Measurements from ENCODE around the gene ENOSF1. TPM values are rescaled to one million over a fixed set of nuclear protein-coding genes. Genes with fewer than 3 reads are reported as not detected.
"Not testable (repeated sequence)": the region's sequence is repeated elsewhere in the genome, so short reads cannot be mapped to it uniquely, and the experiment has no call there.

ENOSF1 gene, protein sequence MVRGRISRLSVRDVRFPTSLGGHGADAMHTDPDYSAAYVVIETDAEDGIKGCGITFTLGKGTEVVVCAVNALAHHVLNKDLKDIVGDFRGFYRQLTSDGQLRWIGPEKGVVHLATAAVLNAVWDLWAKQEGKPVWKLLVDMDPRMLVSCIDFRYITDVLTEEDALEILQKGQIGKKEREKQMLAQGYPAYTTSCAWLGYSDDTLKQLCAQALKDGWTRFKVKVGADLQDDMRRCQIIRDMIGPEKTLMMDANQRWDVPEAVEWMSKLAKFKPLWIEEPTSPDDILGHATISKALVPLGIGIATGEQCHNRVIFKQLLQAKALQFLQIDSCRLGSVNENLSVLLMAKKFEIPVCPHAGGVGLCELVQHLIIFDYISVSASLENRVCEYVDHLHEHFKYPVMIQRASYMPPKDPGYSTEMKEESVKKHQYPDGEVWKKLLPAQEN
- total RNA-seq (10 to 100 TPM in 3 of 4 donors, 1 to 10 TPM in 1; 5.2 to 27.2 (median 10.3) TPM), polyA plus RNA-seq (1 to 10 TPM; 5.1 to 6.1 (median 5.1) TPM)
- long read RNA-seq, donor 1, partial matches to known transcripts = 2 of 4 reads
- long read RNA-seq, donor 1, other reads (novel, unspliced or antisense) = 2 of 4 reads
- long read RNA-seq, donor 2, partial matches to known transcripts = 0 of 11 reads
- long read RNA-seq, donor 2, other reads (novel, unspliced or antisense) = 9 of 11 reads

DNA sequence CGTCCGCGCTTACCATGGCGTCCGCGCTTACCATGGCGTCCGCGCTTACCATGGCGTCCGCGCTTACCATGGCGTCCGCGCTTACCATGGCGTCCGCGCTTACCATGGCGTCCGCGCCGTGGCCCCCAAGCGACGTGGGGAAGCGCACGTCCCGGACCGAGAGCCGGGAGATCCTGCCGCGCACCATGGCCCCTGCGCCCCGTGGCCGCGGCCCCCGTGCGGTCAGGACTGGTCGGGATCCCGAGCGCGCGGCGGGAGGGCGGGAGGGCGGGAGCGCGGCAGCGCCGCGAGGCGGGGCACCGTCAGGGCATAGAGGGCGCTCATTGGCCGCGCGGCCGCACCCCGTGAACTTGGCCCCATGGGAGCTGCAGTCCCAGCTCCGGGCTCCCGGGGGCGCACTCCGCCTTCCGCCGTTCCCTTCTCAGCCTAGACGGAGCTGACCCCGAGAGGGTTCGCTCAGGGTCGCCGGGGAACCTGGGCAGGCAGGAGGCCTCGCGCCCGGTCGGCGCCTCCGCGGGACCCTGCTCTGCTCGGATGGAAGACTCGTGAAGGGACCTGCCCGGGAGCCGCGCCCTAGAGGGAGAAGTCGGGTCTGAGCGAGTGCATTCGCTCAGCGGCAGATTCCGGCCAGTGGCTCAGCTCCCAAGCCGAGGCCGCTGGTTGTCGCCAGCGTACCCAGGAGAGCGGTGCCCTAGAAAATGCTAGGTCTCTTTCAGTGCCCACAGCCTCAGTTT, at the start of gene ENOSF1:
Gene ENOSF1, minus strand, starts transcription at position 230 of the 734 bp plus-strand sequence. Its CDS starts 43 bp downstream, at position 187.
- Histone ChIP-seq H3K36me3 (ENCODE audit: insufficient read depth in 1 of 2, low read depth in 1 of 2) (peaks cover 0 to 5% of the 10 kb centered on the region in 2 donors), H3K27me3 (ENCODE audit: insufficient read depth in 3 of 3, low read length in 2 of 3) (no peaks in the 10 kb centered on the region), H3K4me1 (no peaks in the 10 kb centered on the region), H3K9me3 (no peaks in the 10 kb centered on the region), H3K27ac (peak within 1 kb of the TSS; percentile 79), H3K4me3 (peak within 1 kb of the TSS; percentile 92)
- DNase-seq = peak; percentile 85 to 94
- ATAC-seq = peak; percentile 93 to 95 (median 94)
- intact Hi-C loops (cut with DNase I) = no loop called here
- WGBS, 3 donors = 7 to 8% (median 7%) methylated on average over 36 to 91 of the region's 91 CpGs
- TF ChIP-seq, protein P1, sequence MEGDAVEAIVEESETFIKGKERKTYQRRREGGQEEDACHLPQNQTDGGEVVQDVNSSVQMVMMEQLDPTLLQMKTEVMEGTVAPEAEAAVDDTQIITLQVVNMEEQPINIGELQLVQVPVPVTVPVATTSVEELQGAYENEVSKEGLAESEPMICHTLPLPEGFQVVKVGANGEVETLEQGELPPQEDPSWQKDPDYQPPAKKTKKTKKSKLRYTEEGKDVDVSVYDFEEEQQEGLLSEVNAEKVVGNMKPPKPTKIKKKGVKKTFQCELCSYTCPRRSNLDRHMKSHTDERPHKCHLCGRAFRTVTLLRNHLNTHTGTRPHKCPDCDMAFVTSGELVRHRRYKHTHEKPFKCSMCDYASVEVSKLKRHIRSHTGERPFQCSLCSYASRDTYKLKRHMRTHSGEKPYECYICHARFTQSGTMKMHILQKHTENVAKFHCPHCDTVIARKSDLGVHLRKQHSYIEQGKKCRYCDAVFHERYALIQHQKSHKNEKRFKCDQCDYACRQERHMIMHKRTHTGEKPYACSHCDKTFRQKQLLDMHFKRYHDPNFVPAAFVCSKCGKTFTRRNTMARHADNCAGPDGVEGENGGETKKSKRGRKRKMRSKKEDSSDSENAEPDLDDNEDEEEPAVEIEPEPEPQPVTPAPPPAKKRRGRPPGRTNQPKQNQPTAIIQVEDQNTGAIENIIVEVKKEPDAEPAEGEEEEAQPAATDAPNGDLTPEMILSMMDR (IDR thresholded peaks at IDR 0.05) = peak; percentile 77

DNA sequence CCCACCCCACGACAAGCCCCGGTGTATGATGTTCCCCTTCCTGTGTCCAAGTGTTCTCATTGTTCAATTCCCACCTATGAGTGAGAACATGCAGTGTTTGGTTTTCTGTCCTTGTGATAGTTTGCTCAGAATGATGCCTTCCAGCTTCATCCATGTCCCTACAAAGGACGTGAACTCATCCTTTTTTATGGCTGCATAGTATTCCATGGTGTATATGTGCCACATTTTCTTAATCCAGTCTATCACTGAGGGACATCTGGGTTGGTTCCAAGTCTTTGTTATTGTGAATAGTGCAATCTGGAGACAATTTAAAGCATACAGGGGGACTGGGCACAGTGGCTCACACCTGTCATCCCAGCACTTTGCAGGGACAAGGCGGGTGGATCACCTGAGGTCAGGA, 47.4 kb upstream of the ENOSF1 start:
- intact Hi-C loops (cut with DNase I); H3K4me1 ChIP-seq; H3K9me3 ChIP-seq; H3K4me3 ChIP-seq; DNase-seq; ATAC-seq; H3K27me3 ChIP-seq (ENCODE audit: insufficient read depth in 3 of 3, low read length in 2 of 3); H3K27ac ChIP-seq: not testable (repeated sequence)
- whole genome bisulfite sequencing, 3 donors = 83 to 100% (median 95%) methylated on average over 2 to 3 of the region's 4 CpGs
- H3K36me3 ChIP-seq (ENCODE audit: insufficient read depth in 1 of 2, low read depth in 1 of 2) = peaks cover 4 to 16% of the 10 kb centered on the region in 2 donors

DNA sequence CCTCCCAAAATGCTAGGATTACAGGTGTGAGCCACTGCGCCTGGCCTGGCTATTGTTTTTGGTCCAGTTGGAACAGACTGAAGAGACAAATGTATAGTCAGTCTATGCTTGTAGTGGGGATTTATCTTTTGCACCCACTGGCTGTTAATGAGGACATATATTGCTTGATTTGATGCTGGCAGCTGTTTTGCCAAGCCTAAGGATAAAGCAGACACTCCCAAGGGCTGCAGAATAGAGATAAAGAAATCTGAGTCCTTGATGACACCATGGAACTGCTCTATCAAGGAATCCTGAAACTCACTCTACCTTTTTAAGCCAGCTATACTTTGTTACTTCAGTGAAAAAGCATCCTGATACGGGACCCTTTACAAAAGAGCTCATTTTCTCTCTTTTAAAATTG, 43.1 kb upstream of the ENOSF1 start:
- 65 to 77% (median 71%) methylated on average over 2 of the region's 2 CpGs for WGBS, 3 donors
- no peak overlapping the region for H3K4me3 ChIP-seq
- no peak for ATAC-seq
- intact Hi-C loops (cut with DNase I) = no loop called here
- H3K27me3 ChIP-seq (ENCODE audit: insufficient read depth in 3 of 3, low read length in 2 of 3) = no peaks in the 10 kb centered on the region
- H3K9me3 ChIP-seq = no peaks in the 10 kb centered on the region
- no peak for DNase-seq
- H3K36me3 ChIP-seq (ENCODE audit: insufficient read depth in 1 of 2, low read depth in 1 of 2) = peaks cover 4 to 53% of the 10 kb centered on the region in 2 donors
- no peaks in the 10 kb centered on the region for H3K4me1 ChIP-seq
- H3K27ac ChIP-seq = no peak overlapping the region
- TF ChIP-seq, protein P1 (IDR thresholded peaks at IDR 0.05) = no peak

DNA sequence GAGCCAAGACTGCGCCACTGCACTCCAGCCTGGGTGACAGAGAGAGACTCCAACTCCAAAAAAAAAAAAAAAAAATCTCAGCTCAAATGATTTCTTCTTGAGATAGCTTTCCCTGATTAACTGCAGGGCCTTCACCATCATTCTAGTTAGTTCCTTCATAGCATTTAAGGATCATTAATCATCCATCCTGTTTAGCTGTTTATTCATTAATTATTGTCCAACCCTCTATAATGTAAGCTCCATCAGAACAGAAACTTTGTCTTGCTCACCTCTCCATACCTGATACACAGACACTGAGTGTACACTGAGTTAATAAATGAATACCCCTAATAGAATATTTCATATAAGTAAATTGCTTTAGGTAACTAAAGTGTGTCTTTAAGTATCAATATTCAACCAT, 42.2 kb upstream of the ENOSF1 start:
- no peaks in the 10 kb centered on the region for H3K27me3 ChIP-seq (ENCODE audit: insufficient read depth in 3 of 3, low read length in 2 of 3)
- no peak overlapping the region for H3K4me3 ChIP-seq
- no peaks in the 10 kb centered on the region for H3K4me1 ChIP-seq
- ATAC-seq (no peak), DNase-seq (no peak)
- TF ChIP-seq, protein P1 (IDR thresholded peaks at IDR 0.05) = no peak
- no peak overlapping the region for H3K27ac ChIP-seq
- no peaks in the 10 kb centered on the region for H3K9me3 ChIP-seq
- intact Hi-C loops (cut with DNase I) = no loop called here
- WGBS, 3 donors = 97 to 100% (median 100%) methylated on average over 1 of the region's 1 CpG
- peaks cover 4 to 60% of the 10 kb centered on the region in 2 donors for H3K36me3 ChIP-seq (ENCODE audit: insufficient read depth in 1 of 2, low read depth in 1 of 2)

DNA sequence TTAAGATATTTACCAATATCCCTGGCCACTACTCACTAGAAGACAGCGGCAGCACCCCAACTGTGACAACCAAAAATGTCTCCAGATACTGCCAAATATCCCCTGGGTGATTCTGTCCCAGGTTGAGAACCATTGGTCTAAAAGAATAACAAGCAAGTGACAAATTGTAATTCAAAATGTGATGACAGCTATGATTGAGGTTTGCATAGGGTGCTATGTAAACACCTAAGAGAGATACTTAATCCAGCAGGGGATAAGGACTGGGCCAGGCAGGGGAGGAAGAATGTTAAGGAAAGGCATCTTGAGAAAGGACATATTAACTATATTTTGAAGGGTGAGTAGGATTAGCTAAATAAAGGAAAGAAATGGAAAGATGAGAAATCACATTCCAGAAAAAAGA, 38.0 kb upstream of the ENOSF1 start:
- Histone ChIP-seq H3K4me1 (no peaks in the 10 kb centered on the region), H3K9me3 (no peaks in the 10 kb centered on the region), H3K27ac (no peak overlapping the region), H3K27me3 (ENCODE audit: insufficient read depth in 3 of 3, low read length in 2 of 3) (no peaks in the 10 kb centered on the region), H3K36me3 (ENCODE audit: insufficient read depth in 1 of 2, low read depth in 1 of 2) (peaks cover 1 to 74% of the 10 kb centered on the region in 2 donors), H3K4me3 (no peak overlapping the region)
- intact Hi-C loops (cut with DNase I) = no loop called here
- WGBS, 3 donors = 97% methylated on average over 1 of the region's 1 CpG
- TF ChIP-seq, protein P1 (IDR thresholded peaks at IDR 0.05) = no peak
- DNase-seq (no peak), ATAC-seq (no peak)

All from psoas muscle (tissue), 8 donors.